Chondrocyte (in vitro differentiated cells): Measurements from ENCODE around the gene NOCT. TPM values are rescaled to one million over a fixed set of nuclear protein-coding genes. Genes with fewer than 3 reads are reported as not detected.
A peak's percentile ranks its signal among the peaks of the same experiment; 100 is the strongest.

Experiments used
- DNase-seq: peaks from one replicate; pipeline ENCODE4 v3.0.0; 2021; ENCODE audit warnings: mixed read lengths, low spot score
- H3K27ac Mint-ChIP-seq: one replicate; pipeline ENCODE4 v1.8.0; 2021; ENCODE audit warnings: mild to moderate bottlenecking, moderate library complexity, mixed read lengths; ENCODE audit not compliant: unreplicated experiment
- H3K27me3 Mint-ChIP-seq: 2 replicates; pipeline ENCODE4 v1.8.0; 2021; ENCODE audit warnings: low read depth, mixed read lengths
- H3K36me3 Mint-ChIP-seq: 2 replicates; pipeline ENCODE4 v1.8.0; 2021; ENCODE audit warnings: low read depth, mixed read lengths
- H3K4me1 Mint-ChIP-seq: 2 replicates; pipeline ENCODE4 v1.8.0; 2021; ENCODE audit warnings: low read depth, mild to moderate bottlenecking, mixed read lengths
- H3K4me3 Mint-ChIP-seq: one replicate; pipeline ENCODE4 v1.8.0; 2021; ENCODE audit warnings: mild to moderate bottlenecking, moderate library complexity, mixed read lengths; ENCODE audit not compliant: unreplicated experiment
- H3K9me3 Mint-ChIP-seq: 2 replicates; pipeline ENCODE4 v1.8.0; 2021; ENCODE audit warnings: low read depth, mixed read lengths
- total RNA-seq: library from RNA; stranded (reverse); gene quantifications from 3 replicates; pipeline ENCODE4 v1.2.1, GENCODE V29; 2021
- TF ChIP-seq, protein P1 (sequence below): fragments of 200-600 bp; sonication (generic); IDR thresholded peaks from 2 replicates; pipeline ENCODE4 v1.5.0; 2021; ENCODE audit warnings: antibody characterized with exemption, mild to moderate bottlenecking, moderate library complexity

The NOCT gene
- total RNA-seq, 1 donor from 2014 or later = 31.6 TPM

DNA sequence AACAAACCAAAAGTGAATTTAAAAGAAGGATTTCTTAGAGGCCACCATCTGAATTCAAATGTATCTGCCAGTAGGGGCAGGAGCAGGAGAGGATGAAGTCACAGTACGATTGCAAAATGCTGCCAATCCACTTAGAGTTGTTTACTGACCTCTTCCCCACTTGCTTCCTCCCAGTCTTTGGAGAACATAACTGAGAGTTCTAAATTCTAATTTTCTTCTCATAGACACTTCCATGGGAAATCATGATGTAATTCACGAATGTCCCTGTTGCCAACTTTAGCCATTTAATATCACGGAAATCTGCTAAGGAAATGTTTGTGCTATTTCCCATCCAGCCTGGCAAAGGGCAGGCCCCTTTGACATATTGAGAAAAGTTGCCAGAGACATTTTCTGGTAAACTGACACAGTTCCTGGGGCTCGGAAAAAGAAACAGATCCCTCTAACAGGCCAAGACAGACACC is 33.6 kb upstream of the NOCT start:
- DNase-seq = no peak
- H3K4me3 Mint-ChIP-seq = no peak overlapping the region
- no peak overlapping the region for H3K27ac Mint-ChIP-seq
- H3K36me3 Mint-ChIP-seq = no peaks in the 10 kb centered on the region
- H3K4me1 Mint-ChIP-seq = peaks cover 5% of the 10 kb centered on the region
- TF ChIP-seq, protein P1, sequence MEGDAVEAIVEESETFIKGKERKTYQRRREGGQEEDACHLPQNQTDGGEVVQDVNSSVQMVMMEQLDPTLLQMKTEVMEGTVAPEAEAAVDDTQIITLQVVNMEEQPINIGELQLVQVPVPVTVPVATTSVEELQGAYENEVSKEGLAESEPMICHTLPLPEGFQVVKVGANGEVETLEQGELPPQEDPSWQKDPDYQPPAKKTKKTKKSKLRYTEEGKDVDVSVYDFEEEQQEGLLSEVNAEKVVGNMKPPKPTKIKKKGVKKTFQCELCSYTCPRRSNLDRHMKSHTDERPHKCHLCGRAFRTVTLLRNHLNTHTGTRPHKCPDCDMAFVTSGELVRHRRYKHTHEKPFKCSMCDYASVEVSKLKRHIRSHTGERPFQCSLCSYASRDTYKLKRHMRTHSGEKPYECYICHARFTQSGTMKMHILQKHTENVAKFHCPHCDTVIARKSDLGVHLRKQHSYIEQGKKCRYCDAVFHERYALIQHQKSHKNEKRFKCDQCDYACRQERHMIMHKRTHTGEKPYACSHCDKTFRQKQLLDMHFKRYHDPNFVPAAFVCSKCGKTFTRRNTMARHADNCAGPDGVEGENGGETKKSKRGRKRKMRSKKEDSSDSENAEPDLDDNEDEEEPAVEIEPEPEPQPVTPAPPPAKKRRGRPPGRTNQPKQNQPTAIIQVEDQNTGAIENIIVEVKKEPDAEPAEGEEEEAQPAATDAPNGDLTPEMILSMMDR = peak; percentile 27
- no peaks in the 10 kb centered on the region for H3K27me3 Mint-ChIP-seq
- no peaks in the 10 kb centered on the region for H3K9me3 Mint-ChIP-seq

DNA sequence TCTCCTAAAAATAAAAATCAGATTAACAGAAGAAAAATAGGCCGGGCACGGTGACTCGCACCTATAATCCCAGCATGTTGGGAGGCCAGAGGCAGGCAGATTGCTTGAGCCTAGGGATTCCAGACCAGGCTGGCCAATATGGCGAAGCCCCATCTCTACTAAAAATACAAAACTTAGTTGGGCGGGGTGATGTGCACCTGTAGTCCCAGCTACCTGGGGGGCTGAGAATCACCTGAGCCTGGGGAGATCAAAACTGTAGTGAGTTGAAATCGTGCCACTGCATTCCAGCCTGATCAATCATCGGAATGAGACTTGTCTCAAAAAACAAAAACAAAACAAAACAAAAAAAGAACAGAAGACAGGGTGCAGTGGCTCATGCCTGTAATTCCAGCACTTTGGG is 32.8 kb upstream of the NOCT start:
- Mint-ChIP-seq H3K27ac (no peak overlapping the region), H3K4me1 (no peaks in the 10 kb centered on the region), H3K4me3 (no peak overlapping the region), H3K27me3 (no peaks in the 10 kb centered on the region), H3K36me3 (no peaks in the 10 kb centered on the region), H3K9me3 (no peaks in the 10 kb centered on the region)
- DNase-seq = no peak
- TF ChIP-seq, protein P1 = no peak

DNA sequence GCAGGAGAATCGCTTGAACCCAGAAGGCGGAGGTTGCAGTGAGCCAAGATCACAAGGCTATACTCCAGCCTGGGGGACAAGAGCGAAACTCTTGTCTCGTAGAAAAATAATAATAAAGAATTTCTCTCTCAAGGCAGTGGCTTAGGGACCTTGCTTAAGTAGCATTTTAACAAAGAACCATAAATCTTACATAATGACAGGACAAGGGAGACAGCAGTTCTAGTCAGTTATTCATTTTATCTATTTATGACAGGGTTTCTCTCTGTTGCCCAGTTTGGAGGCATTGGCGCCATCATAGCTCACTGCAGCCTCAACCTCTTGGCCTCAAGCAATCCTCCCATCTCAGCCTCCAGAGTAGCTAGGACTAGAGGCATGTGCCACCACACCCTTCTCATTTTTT is 31.9 kb upstream of the NOCT start:
- no peak for DNase-seq
- Mint-ChIP-seq H3K4me3 (no peak overlapping the region), H3K9me3 (no peaks in the 10 kb centered on the region), H3K36me3 (no peaks in the 10 kb centered on the region), H3K27me3 (no peaks in the 10 kb centered on the region), H3K4me1 (no peaks in the 10 kb centered on the region), H3K27ac (no peak overlapping the region)
- TF ChIP-seq, protein P1 = no peak

DNA sequence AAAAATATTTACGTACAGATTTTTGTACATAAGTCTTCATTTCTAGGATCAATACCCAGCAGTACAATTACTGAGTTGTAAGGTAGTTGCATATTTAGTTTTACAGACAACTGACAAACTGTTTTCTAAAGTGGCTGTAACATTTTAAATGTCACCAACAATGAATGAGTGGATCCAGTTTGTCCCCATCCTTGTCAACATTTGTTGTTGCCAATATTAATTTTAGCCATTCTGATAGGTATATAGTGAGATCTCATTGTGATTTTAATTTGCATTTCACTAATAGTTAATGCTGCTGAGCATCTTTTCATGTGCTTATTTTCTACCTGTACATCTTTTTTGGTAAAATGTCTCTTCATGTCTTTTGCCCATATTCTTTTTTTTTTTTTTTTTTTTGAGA is 30.9 kb upstream of the NOCT start:
- TF ChIP-seq, protein P1 = no peak
- Mint-ChIP-seq H3K4me1 (no peaks in the 10 kb centered on the region), H3K36me3 (no peaks in the 10 kb centered on the region), H3K27ac (no peak overlapping the region), H3K9me3 (no peaks in the 10 kb centered on the region), H3K27me3 (no peaks in the 10 kb centered on the region), H3K4me3 (no peak overlapping the region)
- no peak for DNase-seq

DNA sequence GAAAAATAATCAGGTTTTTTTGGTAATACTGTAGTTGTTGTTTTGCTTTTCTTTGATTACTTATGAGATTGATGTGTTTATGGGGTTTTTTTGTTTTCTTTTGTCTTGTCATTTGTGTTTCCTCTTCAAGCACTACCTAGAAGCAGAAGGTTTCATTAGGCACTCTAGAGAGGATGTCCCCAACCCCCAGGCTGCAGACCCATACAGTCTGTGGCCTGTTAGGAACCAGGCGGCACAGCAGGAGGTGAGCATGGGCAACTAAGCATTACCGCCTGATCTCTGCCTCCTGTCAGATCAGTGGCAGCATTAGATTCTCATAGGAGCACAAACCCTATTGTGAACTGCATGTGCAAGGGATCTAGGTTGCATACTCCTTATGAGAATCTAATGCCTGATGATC is 22.9 kb upstream of the NOCT start:
- peaks cover 1% of the 10 kb centered on the region for H3K36me3 Mint-ChIP-seq
- H3K9me3 Mint-ChIP-seq = no peaks in the 10 kb centered on the region
- no peaks in the 10 kb centered on the region for H3K27me3 Mint-ChIP-seq
- H3K27ac Mint-ChIP-seq = no peak overlapping the region
- H3K4me3 Mint-ChIP-seq = no peak overlapping the region
- no peaks in the 10 kb centered on the region for H3K4me1 Mint-ChIP-seq
- DNase-seq = no peak
- TF ChIP-seq, protein P1 = no peak
